ENCODE results near the gene UROC1.

UROC1 gene

GRCh38 chr3:126439968-126440708 is 77.4 kb downstream of the UROC1 start:
- no peak for DNase-seq (ENCODE audit: low read depth)

GRCh38 chr3:126439346-126439967 is 78.1 kb downstream of the UROC1 start:
- no peak for DNase-seq (ENCODE audit: low read depth)

GRCh38 chr3:126438746-126439145 is 78.8 kb downstream of the UROC1 start:
- DNase-seq (ENCODE audit: low read depth) = no peak

- DNase-seq (ENCODE audit: low read depth) = no peak
Measured at GRCh38 chr3:126438186-126438585, 79.4 kb downstream of the UROC1 start.

GRCh38 chr3:126436826-126437717 is 80.5 kb downstream of the UROC1 start:
- no peak for DNase-seq (ENCODE audit: low read depth)

GRCh38 chr3:126435456-126436315 is 81.9 kb downstream of the UROC1 start:
- DNase-seq (ENCODE audit: low read depth) = no peak

GRCh38 chr3:126434931-126435411 is 82.6 kb downstream of the UROC1 start:
- DNase-seq (ENCODE audit: low read depth) = no peak

GRCh38 chr3:126434264-126434590 is 83.3 kb downstream of the UROC1 start:
- DNase-seq (ENCODE audit: low read depth) = no peak

GRCh38 chr3:126433496-126434263 is 83.9 kb downstream of the UROC1 start:
- DNase-seq (ENCODE audit: low read depth) = no peak

- DNase-seq (ENCODE audit: low read depth) = no peak
Measured at GRCh38 chr3:126433105-126433430, 84.5 kb downstream of the UROC1 start.

GRCh38 chr3:126432361-126433104 is 85.0 kb downstream of the UROC1 start:
- no peak for DNase-seq (ENCODE audit: low read depth)
